Sciatic nerve (tissue), 2 donors: ENCODE data around the gene SPATA31D4. TPM values are rescaled to one million over a fixed set of nuclear protein-coding genes. Genes with fewer than 3 reads are reported as not detected.
"Not testable (repeated sequence)": the region's sequence is repeated elsewhere in the genome, so short reads cannot be mapped to it uniquely, and the experiment has no call there.

Experiments used
- ATAC-seq: fragments of 200-7000 bp; cut with Tn5 transposase; one replicate; pipeline ENCODE4 v1.9.1; 2020; ENCODE audit warnings: mild to moderate bottlenecking, moderate library complexity
- DNase-seq: peaks from one replicate; pipeline ENCODE4 v3.0.0-alpha.2; 2020; ENCODE audit warnings: low spot score
- intact Hi-C: fragments of 100-400 bp; cut with DNase I; formaldehyde crosslinking; loops from one replicate; pipeline ENCODE4 v1.14.2; 2022
- total RNA-seq: library from RNA; stranded (reverse); fragmentation: NEBNext Ultra II Directional; extraction: Animal tissue kit (Norgen Biotek cat#: 25700); gene quantifications from one replicate; pipeline ENCODE4 v1.2.1, GENCODE V29; 2021
- donor health status: DM: no; HTN: no; CAD: no.
- donor health status: DM: no; HTN: no; CAD: no.

Gene SPATA31D4
- not detected for total RNA-seq

DNA sequence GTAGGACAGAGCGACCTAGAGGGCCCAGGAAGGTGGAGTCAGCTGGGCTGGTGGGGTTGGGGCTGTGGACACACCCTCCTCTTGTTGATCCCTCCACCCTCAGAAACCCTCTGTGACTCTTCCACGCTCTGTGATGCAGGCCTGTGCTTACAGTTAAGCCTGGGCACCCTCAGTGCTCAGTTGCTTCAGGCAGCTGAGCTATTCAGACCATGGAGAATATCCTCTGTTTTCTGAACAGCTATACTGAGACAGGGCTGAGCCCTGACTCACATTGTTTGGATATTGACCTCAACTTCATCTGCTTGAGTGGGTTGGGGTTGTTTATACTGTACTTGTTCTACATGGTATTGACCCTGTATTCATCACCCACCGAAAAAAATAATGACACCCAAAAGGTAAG lies at the start of gene SPATA31D4:
Gene SPATA31D4, plus strand, starts transcription at position 124 of the 400 bp plus-strand sequence. Its CDS starts 86 bp downstream, at position 210.
- intact Hi-C loops, DNase-seq: not testable (repeated sequence)
- peak; percentile 31 for ATAC-seq

DNA sequence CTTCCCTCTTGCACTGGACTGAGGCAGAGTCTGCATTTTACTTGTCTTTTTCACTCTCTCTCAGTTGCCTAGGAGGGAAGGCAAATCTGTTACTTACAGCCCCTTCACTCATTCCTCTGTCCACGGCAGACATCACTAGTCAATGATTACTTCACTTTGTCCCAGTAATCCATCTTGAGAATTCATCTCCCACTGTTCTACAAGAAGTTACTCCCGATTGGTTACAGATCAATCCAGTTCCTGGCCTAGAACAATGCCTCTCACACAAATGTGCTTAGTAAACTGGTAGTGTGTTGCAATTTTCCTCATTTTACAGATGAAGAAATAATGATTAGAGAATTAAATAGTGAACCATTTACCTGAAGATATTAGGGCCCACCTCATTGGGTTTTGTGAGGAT lies 49.7 kb upstream of the SPATA31D4 start:
- no peak for DNase-seq
- ATAC-seq, result no peak
- intact Hi-C loops, result no loop called here

DNA sequence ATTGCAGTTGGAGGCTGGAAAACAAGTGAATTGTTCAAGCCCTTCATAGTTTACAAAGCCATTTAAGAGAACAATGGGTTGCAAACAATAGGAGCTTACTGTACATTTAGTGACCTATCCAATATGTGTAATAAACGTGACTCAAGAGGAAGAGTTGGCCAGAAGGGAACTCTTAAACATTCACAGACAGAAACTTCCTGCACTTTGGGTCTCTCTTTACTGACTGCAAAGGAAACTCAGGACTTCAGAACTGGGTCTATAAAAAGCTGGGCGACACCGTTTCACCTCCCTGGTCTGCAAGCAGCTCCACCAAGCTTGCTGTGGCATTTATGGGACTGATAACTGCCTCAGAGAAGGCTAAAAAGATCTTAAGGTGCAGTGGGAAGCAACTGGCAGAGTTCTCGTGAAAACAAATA lies 48.7 kb upstream of the SPATA31D4 start:
- no peak for ATAC-seq
- intact Hi-C loops, result no loop called here
- DNase-seq, result no peak

- intact Hi-C loops, result no loop called here
- no peak for DNase-seq
- no peak for ATAC-seq
Observed at GRCh38 chr9:81885602-81886001, 42.6 kb upstream of the SPATA31D4 start.

DNA sequence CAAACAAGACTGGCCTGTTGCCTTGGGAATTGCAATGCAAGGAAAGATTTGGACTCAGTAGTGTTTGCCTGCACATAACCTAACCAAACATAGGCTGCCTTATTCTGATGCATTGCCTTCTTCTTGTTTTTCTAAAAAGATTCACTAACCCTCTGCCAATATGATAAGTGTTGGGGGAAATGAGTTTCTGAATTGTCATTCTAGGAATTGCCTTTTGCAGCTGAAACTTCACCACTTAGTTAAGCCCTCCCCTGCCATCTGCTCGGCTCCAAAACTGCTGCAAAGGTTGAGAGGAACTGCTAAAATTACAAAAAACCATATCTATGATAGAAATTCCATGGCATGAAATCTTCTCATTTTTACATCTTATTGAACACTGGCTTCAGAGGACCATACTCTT lies 41.6 kb upstream of the SPATA31D4 start:
- intact Hi-C loops, result no loop called here
- DNase-seq (no peak), ATAC-seq (no peak)

- intact Hi-C loops, result no loop called here
- DNase-seq, result no peak
- no peak for ATAC-seq
Observed at GRCh38 chr9:81890104-81890503, 38.1 kb upstream of the SPATA31D4 start.

DNA sequence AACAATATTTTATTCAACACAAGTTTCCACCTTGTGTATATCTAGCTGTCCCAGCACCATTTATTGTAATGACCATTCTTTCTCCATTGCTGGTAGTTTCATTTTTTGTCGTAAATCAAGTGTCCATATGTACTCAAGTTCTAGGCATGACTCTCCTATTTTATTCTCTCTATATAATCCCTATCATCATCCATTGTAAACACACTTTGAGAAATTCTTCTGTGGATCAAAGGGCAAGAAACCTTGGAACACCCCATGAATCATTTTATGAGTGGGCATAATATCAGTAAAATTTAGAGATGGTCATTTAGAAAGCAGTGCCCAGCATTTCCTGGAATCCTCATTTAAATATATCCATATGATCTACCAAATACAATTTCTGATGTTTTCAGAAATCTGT lies 35.8 kb upstream of the SPATA31D4 start:
- ATAC-seq (no peak), DNase-seq (no peak)
- intact Hi-C loops, result no loop called here

DNA sequence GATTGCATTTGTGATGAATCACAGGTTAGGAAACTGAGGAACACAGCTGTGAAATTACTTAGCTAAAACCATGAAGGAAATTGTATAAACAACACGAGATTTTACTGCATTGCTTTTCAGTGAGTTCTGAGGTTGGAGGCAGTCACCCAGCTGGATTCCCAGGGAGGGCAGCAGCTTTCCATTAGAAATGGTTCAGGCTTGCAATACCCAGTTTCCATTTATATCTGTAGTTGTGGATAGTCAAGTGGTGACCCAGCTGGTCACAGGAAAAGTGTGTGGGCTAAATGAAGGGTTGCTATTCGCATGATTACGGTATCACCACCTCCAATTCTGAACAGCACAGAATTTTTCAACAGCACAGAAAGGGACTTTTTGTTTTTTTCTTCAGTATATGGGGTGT lies 34.3 kb upstream of the SPATA31D4 start:
- DNase-seq (no peak), ATAC-seq (no peak)
- intact Hi-C loops, result no loop called here

- no peak for ATAC-seq
- no peak for DNase-seq
- intact Hi-C loops, result no loop called here
Observed at GRCh38 chr9:81894891-81895290, 33.3 kb upstream of the SPATA31D4 start.

DNA sequence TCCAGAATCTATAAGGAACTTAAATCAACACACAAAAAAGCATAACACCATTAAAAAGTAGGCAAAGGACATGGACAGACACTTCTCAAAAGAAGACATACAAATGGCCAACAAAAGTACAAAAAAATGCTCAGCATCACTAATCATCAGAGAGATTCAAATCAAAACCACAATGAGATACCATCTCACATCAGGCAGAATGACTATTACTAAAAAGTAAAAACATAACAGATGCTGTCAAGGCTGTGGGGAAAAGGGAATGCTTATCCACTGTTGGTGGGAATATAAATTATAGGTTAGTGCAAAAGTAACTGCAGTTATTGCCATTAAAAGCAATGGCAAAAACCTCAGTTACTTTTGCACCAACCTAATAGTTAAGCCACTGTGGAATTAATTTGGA lies 32.2 kb upstream of the SPATA31D4 start:
- intact Hi-C loops, result no loop called here
- ATAC-seq (no peak), DNase-seq (no peak)

GRCh38 chr9:81898851-81899250 lies 29.4 kb upstream of the SPATA31D4 start:
- intact Hi-C loops, result no loop called here
- DNase-seq (no peak), ATAC-seq (no peak)

DNA sequence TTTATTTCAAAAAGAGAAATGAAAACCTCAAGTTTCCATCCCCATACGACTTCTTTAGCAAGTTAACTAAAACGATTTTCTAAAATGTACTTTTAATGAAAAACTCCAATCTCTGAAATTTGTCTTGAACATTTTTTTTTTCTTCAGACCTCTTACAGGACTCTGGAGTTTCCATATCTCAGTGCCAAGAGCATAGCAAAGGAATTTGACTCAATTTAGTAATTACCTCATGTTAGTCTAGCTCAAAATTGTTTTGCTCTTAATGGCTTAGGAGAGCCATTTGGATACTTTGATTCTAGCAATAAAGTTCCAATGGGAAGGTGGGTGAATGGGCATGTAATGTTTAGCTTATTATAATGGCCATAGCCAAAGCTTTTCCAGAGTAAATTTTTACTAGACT lies 26.0 kb upstream of the SPATA31D4 start:
- no peak for ATAC-seq
- intact Hi-C loops, result no loop called here
- DNase-seq, result no peak

- ATAC-seq (no peak), DNase-seq (no peak)
- intact Hi-C loops, result no loop called here
Observed at GRCh38 chr9:81902626-81903025, 25.6 kb upstream of the SPATA31D4 start.

DNA sequence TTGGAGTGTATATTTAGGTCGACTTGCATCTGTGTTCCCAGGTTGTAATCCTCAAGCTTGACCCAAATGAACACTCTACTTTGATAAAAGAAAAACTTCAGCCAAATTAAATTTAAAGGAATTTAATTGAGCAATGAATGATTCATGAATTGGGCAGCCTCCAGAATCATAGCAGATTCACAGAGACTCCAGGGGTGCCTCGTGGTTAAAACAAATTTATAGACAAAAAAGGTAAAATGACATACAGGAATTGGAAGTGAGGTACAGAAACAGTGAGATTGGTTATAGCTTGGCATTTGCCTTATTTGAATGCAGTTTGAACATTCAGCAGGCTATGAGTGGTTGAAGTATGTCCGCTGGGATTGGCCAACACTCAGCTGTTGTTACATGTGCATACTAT lies 21.6 kb upstream of the SPATA31D4 start:
- ATAC-seq, result no peak

DNA sequence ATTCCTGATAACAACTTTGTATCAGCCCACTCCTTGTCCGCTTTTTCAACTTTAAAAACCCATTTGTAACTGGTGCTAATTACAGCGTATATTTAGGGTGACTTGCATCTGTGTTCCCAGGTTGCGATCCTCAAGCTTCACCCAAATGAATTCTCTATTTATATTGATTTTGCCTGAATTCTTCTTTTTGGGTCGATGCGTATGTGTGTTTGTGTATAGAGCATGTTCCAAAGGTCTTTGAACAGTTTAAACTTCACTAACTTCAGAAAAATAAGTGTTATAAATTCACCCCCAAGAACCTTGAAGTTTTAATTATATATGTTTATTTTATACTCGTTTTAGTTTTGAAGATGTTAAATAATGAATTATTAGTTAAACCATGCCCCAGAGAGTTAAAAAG lies 16.1 kb upstream of the SPATA31D4 start:
- no peak for DNase-seq

More for the DNA sequence above, 21.6 kb upstream of the SPATA31D4 start:
- no peak for DNase-seq
- intact Hi-C loops, result no loop called here

DNA sequence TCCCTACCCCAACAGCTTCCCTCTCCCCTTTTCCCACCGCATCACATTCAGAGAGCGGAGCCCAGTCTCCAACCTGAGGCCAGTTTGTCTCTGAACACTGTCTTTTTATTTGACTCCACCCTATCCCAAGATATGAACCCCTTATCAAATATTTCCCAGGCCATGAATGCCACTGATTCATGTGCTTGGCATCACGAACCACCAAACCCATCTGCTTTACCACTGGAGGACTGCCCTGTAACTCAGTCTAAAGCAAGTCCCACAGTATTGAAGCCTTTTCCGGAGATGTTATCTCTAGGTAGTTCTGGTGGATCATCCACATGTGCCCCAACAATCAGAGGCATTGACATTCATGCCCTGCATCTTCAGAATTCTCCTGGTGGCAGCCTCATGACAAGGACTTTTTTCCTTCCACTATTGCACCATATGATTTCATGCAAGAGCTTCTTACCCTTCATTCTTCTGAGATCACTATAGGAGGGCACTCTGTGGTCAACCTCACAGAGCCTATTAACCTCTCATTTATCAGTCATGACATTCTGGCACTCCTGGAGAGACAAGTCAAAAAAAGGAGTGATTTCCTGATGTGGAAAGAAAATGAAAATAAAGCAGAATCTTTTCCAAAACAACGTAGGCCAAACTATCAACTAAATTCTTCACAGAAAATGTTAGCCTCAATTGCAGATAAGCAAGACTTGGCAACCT lies 12.3 kb upstream of the SPATA31D4 start:
- DNase-seq (no peak), ATAC-seq (no peak)

More for the DNA sequence above, 16.1 kb upstream of the SPATA31D4 start:
- ATAC-seq, result no peak
- intact Hi-C loops, result no loop called here

GRCh38 chr9:81918507-81918906 lies 9.7 kb upstream of the SPATA31D4 start:
- intact Hi-C loops, ATAC-seq, DNase-seq: not testable (repeated sequence)

More for the DNA sequence above, 12.3 kb upstream of the SPATA31D4 start:
- intact Hi-C loops, result no loop called here

DNA sequence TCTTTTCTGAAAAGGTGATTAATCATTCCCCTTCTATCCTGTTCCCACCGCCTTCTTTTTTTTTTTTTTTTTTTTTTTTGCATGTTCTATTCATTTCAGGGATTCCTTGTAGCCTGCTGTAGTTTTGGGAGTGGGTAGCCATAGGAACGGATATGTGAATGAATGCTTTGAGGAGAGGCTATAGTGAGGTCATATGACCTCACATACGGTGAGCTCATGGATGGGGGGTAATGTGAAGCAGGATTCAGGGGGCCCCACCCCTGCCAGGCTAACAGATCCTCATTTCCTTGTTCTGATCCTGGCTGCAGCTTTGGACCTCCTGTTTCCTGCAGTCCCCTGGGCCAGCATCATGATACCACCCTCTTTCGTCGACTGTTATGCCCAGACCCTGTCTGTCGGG lies 1.9 kb downstream of the SPATA31D4 start:
- intact Hi-C loops, DNase-seq, ATAC-seq: not testable (repeated sequence)

DNA sequence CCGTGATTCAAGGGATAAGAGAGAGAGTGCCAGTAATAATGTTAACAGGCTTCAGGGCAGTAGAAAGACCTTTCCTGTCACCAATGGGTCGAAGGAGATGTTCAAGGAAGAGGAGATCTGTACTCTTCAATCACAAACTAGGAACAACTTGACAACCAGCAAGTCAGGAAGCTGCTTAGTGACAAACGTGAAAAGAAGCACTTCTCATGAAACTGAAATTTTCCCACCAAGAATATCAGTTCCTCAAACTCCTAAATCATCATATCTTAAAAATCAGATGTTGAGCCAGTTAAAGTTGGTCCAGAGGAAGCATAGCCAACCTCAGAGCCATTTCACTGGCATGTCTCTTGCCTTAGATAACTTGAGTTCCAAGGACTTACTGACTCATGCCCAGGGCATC lies 5.3 kb downstream of the SPATA31D4 start:
- ATAC-seq, DNase-seq, intact Hi-C loops: not testable (repeated sequence)

DNA sequence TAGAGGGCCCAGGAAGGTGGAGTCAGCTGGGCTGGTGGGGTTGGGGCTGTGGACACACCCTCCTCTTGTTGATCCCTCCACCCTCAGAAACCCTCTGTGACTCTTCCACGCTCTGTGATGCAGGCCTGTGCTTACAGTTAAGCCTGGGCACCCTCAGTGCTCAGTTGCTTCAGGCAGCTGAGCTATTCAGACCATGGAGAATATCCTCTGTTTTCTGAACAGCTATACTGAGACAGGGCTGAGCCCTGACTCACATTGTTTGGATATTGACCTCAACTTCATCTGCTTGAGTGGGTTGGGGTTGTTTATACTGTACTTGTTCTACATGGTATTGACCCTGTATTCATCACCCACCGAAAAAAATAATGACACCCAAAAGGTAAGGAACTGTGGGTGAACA lies 15.2 kb downstream of the SPATA31D4 start, which contains the start of gene SPATA31D3:
Gene SPATA31D3, plus strand, starts transcription at position 108 of the 400 bp plus-strand sequence. Its CDS starts 86 bp downstream, at position 194.
- ATAC-seq, result peak; percentile 22
- DNase-seq, intact Hi-C loops: not testable (repeated sequence)

DNA sequence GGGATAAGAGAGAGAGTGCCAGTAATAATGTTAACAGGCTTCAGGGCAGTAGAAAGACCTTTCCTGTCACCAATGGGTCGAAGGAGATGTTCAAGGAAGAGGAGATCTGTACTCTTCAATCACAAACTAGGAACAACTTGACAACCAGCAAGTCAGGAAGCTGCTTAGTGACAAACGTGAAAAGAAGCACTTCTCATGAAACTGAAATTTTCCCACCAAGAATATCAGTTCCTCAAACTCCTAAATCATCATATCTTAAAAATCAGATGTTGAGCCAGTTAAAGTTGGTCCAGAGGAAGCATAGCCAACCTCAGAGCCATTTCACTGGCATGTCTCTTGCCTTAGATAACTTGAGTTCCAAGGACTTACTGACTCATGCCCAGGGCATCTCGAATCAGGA lies 20.4 kb downstream of the SPATA31D4 start:
- intact Hi-C loops, ATAC-seq: not testable (repeated sequence)

More for the DNA sequence above, 20.4 kb downstream of the SPATA31D4 start:
- not testable (repeated sequence) for DNase-seq
